ENCODE measurements around the gene SUPT6H. TPM values are rescaled to one million over a fixed set of nuclear protein-coding genes. Genes with fewer than 3 reads are reported as not detected.

Gene SUPT6H
- total and polyA plus RNA-seq, 9 of the 15 experiments (the other 6 are each of a cell fraction or from before 2014, with no cell fraction given): 1.7 to 77.7 (median 49.2) TPM

- ChIA-PET POLR2A (interaction anchor here (0.7 to 4.0 kb wide), 8 partner anchors 8 to 42 kb away, joined by 3 to 27 read pairs (median 5); partner anchors contain the start of genes PROCA1, RPL23A, SDF2 and SUPT6H), CTCF (ENCODE audit: low intra/inter-chr PET ratio) (interaction anchor here (0.6 kb wide), 1 partner anchor 21 kb away, joined by 3 read pairs; no protein-coding TSS in a partner anchor)
- peak in 1 of 4 experiments; percentile 19 for DNase-seq (ENCODE audit: extremely low read depth in 1 of 4, low spot score in 3 of 4)
- H3K4me1 ChIP-seq (replicated peaks in 1 of 2; ENCODE audit: control insufficient read depth in 2 of 2, insufficient read depth in 2 of 2, low read length in 2 of 2): peaks cover 2 to 7% of the 10 kb centered on the region in 2 experiments; a peak in 3 of 5 replicates
- no peaks in the 10 kb centered on the region for H3K9me3 ChIP-seq (replicated peaks; ENCODE audit: control insufficient read depth, insufficient read depth, low read depth, low read length)
- H3K4me2 ChIP-seq (ENCODE audit: insufficient read depth, low read length): no peak overlapping the region
- no peaks in the 10 kb centered on the region for H3K9me1 ChIP-seq (ENCODE audit: control insufficient read depth, insufficient read depth, low read length)
- no peak for ATAC-seq
- no TSS peak for BruUV-seq (replicated peaks)
- peaks cover 65% of the 10 kb centered on the region for H3K36me3 ChIP-seq (ENCODE audit: control insufficient read depth, insufficient read depth, low read length)
- intact Hi-C loops (cut with micrococcal nuclease) (no loop called here), in situ Hi-C loops (cut with MboI) (no loop called here)
- no peak overlapping the region for H3K4me3 ChIP-seq
- FAIRE-seq: no peak
- H2AFZ ChIP-seq (ENCODE audit: low read depth, low read length): no peak overlapping the region
- WGBS (ENCODE audit: insufficient coverage, low coverage, missing lambda C conversion rate): 81% methylated on average over 16 of the region's 16 CpGs
- no peaks in the 10 kb centered on the region; the same call in 1 of the 2 replicates for H4K20me1 ChIP-seq (replicated peaks; ENCODE audit: control insufficient read depth, insufficient read depth, low read length)
- 0 out of 4 replicates have a peak overlapping the region, but pooled peaks of 1 of the 2 experiments have one; percentile 39 for H3K9ac ChIP-seq (ENCODE audit: insufficient read depth in 1 of 2, low read depth in 2 of 2, low read length in 2 of 2)
- no peaks in the 10 kb centered on the region for H3K27me3 ChIP-seq (ENCODE audit: control insufficient read depth in 2 of 2, insufficient read depth in 2 of 2, low read length in 2 of 2)
- H3K27ac ChIP-seq (ENCODE audit: extremely low read depth, low read depth, low read length): no peak overlapping the region
- no peaks in the 10 kb centered on the region for H3K79me2 ChIP-seq (ENCODE audit: control insufficient read depth, insufficient read depth, low read length)
- no peak for TF ChIP-seq MAFG (tag; conservative IDR thresholded peaks at IDR 0.05)
- no peak for TF ChIP-seq SMAD4 (CRISPR knock-in tag; conservative IDR thresholded peaks at IDR 0.05)
- no peak for TF ChIP-seq MYNN (IDR thresholded peaks at IDR 0.05)
- no peak for TF ChIP-seq MYNN (CRISPR knock-in tag; IDR thresholded peaks at IDR 0.05)
- TF ChIP-seq ZNF311 (CRISPR knock-in tag; IDR thresholded peaks at IDR 0.05): no peak
- no peak for TF ChIP-seq POU5F1 (IDR thresholded peaks at IDR 0.05; ENCODE audit: borderline replicate concordance, low read depth, low read length, partially characterized antibody)
- TF ChIP-seq ZNF324 (CRISPR knock-in tag; IDR thresholded peaks at IDR 0.05): no peak
- TF ChIP-seq ELF4 (CRISPR knock-in tag; IDR thresholded peaks at IDR 0.05): no peak
- TF ChIP-seq, protein P1, sequence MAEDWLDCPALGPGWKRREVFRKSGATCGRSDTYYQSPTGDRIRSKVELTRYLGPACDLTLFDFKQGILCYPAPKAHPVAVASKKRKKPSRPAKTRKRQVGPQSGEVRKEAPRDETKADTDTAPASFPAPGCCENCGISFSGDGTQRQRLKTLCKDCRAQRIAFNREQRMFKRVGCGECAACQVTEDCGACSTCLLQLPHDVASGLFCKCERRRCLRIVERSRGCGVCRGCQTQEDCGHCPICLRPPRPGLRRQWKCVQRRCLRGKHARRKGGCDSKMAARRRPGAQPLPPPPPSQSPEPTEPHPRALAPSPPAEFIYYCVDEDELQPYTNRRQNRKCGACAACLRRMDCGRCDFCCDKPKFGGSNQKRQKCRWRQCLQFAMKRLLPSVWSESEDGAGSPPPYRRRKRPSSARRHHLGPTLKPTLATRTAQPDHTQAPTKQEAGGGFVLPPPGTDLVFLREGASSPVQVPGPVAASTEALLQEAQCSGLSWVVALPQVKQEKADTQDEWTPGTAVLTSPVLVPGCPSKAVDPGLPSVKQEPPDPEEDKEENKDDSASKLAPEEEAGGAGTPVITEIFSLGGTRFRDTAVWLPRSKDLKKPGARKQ (CRISPR knock-in tag; IDR thresholded peaks at IDR 0.05): no peak
- TF ChIP-seq, protein P2, sequence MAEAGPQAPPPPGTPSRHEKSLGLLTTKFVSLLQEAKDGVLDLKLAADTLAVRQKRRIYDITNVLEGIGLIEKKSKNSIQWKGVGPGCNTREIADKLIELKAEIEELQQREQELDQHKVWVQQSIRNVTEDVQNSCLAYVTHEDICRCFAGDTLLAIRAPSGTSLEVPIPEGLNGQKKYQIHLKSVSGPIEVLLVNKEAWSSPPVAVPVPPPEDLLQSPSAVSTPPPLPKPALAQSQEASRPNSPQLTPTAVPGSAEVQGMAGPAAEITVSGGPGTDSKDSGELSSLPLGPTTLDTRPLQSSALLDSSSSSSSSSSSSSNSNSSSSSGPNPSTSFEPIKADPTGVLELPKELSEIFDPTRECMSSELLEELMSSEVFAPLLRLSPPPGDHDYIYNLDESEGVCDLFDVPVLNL (CRISPR knock-in tag; IDR thresholded peaks at IDR 0.05; ENCODE audit: low read depth): no peak
- TF ChIP-seq NR1H2 (CRISPR knock-in tag; IDR thresholded peaks at IDR 0.05): no peak
- TF ChIP-seq SAP30 (IDR thresholded peaks at IDR 0.05; ENCODE audit: borderline replicate concordance, insufficient read depth, low read depth, low read length, poor library complexity, severe bottlenecking): no peak
- TF ChIP-seq, protein P3, sequence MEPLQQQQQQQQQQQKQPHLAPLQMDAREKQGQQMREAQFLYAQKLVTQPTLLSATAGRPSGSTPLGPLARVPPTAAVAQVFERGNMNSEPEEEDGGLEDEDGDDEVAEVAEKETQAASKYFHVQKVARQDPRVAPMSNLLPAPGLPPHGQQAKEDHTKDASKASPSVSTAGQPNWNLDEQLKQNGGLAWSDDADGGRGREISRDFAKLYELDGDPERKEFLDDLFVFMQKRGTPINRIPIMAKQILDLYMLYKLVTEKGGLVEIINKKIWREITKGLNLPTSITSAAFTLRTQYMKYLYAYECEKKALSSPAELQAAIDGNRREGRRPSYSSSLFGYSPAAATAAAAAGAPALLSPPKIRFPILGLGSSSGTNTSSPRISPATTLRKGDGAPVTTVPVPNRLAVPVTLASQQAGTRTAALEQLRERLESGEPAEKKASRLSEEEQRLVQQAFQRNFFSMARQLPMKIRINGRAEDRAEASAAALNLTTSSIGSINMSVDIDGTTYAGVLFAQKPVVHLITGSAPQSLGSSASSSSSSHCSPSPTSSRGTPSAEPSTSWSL (CRISPR knock-in tag; IDR thresholded peaks at IDR 0.05; ENCODE audit: borderline replicate concordance): no peak
- TF ChIP-seq KLF1 (tag; IDR thresholded peaks at IDR 0.05): no peak
- no peak for TF ChIP-seq MYC (IDR thresholded peaks at IDR 0.05; ENCODE audit: low read depth, low read length)
- no peak for TF ChIP-seq MYC (CRISPR knock-in tag; IDR thresholded peaks at IDR 0.05; ENCODE audit: borderline replicate concordance, low read depth)
- TF ChIP-seq DMBX1 (CRISPR knock-in tag; IDR thresholded peaks at IDR 0.05; ENCODE audit: borderline replicate concordance): no peak
- no peak for TF ChIP-seq TFAM (CRISPR knock-in tag; conservative IDR thresholded peaks at IDR 0.05)
- TF ChIP-seq PYGO2 (tag; IDR thresholded peaks at IDR 0.05): no peak
These were observed 41.7 kb downstream of the SUPT6H start for GRCh38 chr17:28703552-28704218.

Data from K562 (cell line).